MM.1S (cell line): ENCODE measurements around the gene BAZ1B.
"Not testable (repeated sequence)": the region's sequence is repeated elsewhere in the genome, so short reads cannot be mapped to it uniquely, and the experiment has no call there.

Experiments
- DNase-seq: peaks from one replicate; pipeline ENCODE4 v3.0.0-alpha.2; 2015
- H2AFZ ChIP-seq: fragments of 300-600 bp; sonication (generic); 2 replicates; pipeline ENCODE4 v1.6.0; 2016; ENCODE audit warnings: antibody characterized with exemption, low read length
- H3F3A ChIP-seq: fragments of 300-600 bp; sonication (generic); 2 replicates; pipeline ENCODE4 v1.6.1; 2016; ENCODE audit warnings: mild to moderate bottlenecking, antibody characterized with exemption, low read length, moderate library complexity, mixed read lengths; ENCODE audit not compliant: insufficient read depth
- H3K27ac ChIP-seq: fragments of 300-600 bp; sonication (generic); 2 replicates; pipeline ENCODE4 v1.5.1; 2016; ENCODE audit warnings: mild to moderate bottlenecking, low read length
- H3K27me3 ChIP-seq: fragments of 300-600 bp; sonication (generic); replicated peaks from 2 replicates; pipeline ENCODE4 v1.6.0; 2016; ENCODE audit warnings: low read length; ENCODE audit not compliant: insufficient read depth
- H3K36me3 ChIP-seq: fragments of 300-600 bp; sonication (generic); replicated peaks from 2 replicates; pipeline ENCODE4 v1.6.1; 2016; ENCODE audit warnings: mild to moderate bottlenecking, low read length, mixed read lengths; ENCODE audit not compliant: insufficient read depth
- H3K4me1 ChIP-seq: fragments of 300-600 bp; sonication (generic); 2 replicates; pipeline ENCODE4 v1.6.1; 2016; ENCODE audit warnings: low read length, mixed read lengths
- H3K4me2 ChIP-seq: fragments of 300-600 bp; sonication (generic); 2 replicates; pipeline ENCODE4 v1.6.0; 2016; ENCODE audit warnings: low read depth, low read length
- H3K4me3 ChIP-seq: fragments of 300-600 bp; sonication (generic); 2 replicates; pipeline ENCODE4 v1.5.1; 2016; ENCODE audit warnings: low read length, mixed read lengths
- H3K79me2 ChIP-seq: fragments of 300-600 bp; sonication (generic); 2 replicates; pipeline ENCODE4 v1.6.1; 2016; ENCODE audit warnings: mixed run types, low read length, mixed read lengths
- H3K9ac ChIP-seq: fragments of 300-600 bp; sonication (generic); 2 replicates; pipeline ENCODE4 v1.6.1; 2016; ENCODE audit warnings: low read length, mixed read lengths
- H3K9me2 ChIP-seq: fragments of 300-600 bp; sonication (generic); replicated peaks from 2 replicates; pipeline ENCODE4 v1.6.1; 2016; ENCODE audit warnings: mild to moderate bottlenecking, low read length, mixed read lengths; ENCODE audit not compliant: insufficient read depth
- H3K9me3 ChIP-seq: fragments of 300-600 bp; sonication (generic); replicated peaks from 2 replicates; pipeline ENCODE4 v1.6.1; 2016; ENCODE audit warnings: mild to moderate bottlenecking, low read length, mixed read lengths; ENCODE audit not compliant: insufficient read depth
- H4K20me1 ChIP-seq: fragments of 300-600 bp; sonication (generic); 2 replicates; pipeline ENCODE4 v1.6.1; 2016; ENCODE audit warnings: mild to moderate bottlenecking, low read length, moderate library complexity, mixed read lengths; ENCODE audit not compliant: insufficient read depth
- CTCF ChIP-seq: fragments of 300-600 bp; sonication (generic); IDR thresholded peaks from 2 replicates; pipeline ENCODE4 v1.5.1; 2016; ENCODE audit warnings: antibody characterized with exemption, low read length, mixed read lengths
- EZH2 ChIP-seq: fragments of 300-600 bp; sonication (generic); optimal IDR thresholded peaks from 2 replicates; pipeline ENCODE3; 2017; ENCODE audit warnings: low read depth, mild to moderate bottlenecking, antibody characterized with exemption, low read length, mixed read lengths
- EZH2phosphoT487 ChIP-seq: fragments of 300-600 bp; sonication (generic); IDR thresholded peaks from 2 replicates; pipeline ENCODE4 v1.6.1; 2018; ENCODE audit warnings: antibody characterized with exemption, low read length

The BAZ1B gene

GRCh38 chr7:73530800-73531199 lies 8.7 kb upstream of the BAZ1B start:
- no peak overlapping the region for H2AFZ ChIP-seq
- H3K79me2 ChIP-seq = no peaks in the 10 kb centered on the region

GRCh38 chr7:73526896-73527821 lies 5.1 kb upstream of the BAZ1B start:
- H3K9ac ChIP-seq = peak overlapping the region; percentile 22; the same call in 1 of the 2 replicates
- no peaks in the 10 kb centered on the region for H3K36me3 ChIP-seq
- no peaks in the 10 kb centered on the region for H3K9me2 ChIP-seq
- peak overlapping the region; percentile 44 for H3K4me2 ChIP-seq
- peaks cover 16% of the 10 kb centered on the region for H3K4me1 ChIP-seq
- no peaks in the 10 kb centered on the region for H3K27me3 ChIP-seq
- no peaks in the 10 kb centered on the region for H3K9me3 ChIP-seq
- peak overlapping the region; percentile 85 for H2AFZ ChIP-seq
- H4K20me1 ChIP-seq = no peaks in the 10 kb centered on the region
- DNase-seq = peak; percentile 77
- peaks cover 20% of the 10 kb centered on the region for H3F3A ChIP-seq
- H3K79me2 ChIP-seq = no peaks in the 10 kb centered on the region
- peak overlapping the region; percentile 75 for H3K27ac ChIP-seq
- no peak for TF ChIP-seq EZH2
- TF ChIP-seq CTCF = no peak
- no peak for TF ChIP-seq EZH2phosphoT487
- H3K4me3 ChIP-seq = no peak overlapping the region

More at GRCh38 chr7:73530800-73531199, 8.7 kb upstream of the BAZ1B start:
- Histone ChIP-seq H3K4me3 (no peak overlapping the region), H3K27ac (no peak overlapping the region), H4K20me1 (no peaks in the 10 kb centered on the region), H3K9me3 (no peaks in the 10 kb centered on the region), H3K9ac (no peak overlapping the region), H3K9me2 (no peaks in the 10 kb centered on the region), H3K27me3 (no peaks in the 10 kb centered on the region), H3K4me2 (no peak overlapping the region), H3K36me3 (no peaks in the 10 kb centered on the region), H3F3A (peaks cover 18% of the 10 kb centered on the region), H3K4me1 (peaks cover 10% of the 10 kb centered on the region)
- DNase-seq = no peak
- TF ChIP-seq EZH2 = no peak
- TF ChIP-seq EZH2phosphoT487 = no peak
- TF ChIP-seq CTCF = no peak

- H3K9me2 ChIP-seq, H4K20me1 ChIP-seq, H3K9ac ChIP-seq, H3K27me3 ChIP-seq, H3K4me3 ChIP-seq, H2AFZ ChIP-seq, H3K4me2 ChIP-seq, DNase-seq, H3K36me3 ChIP-seq, H3K79me2 ChIP-seq, H3K27ac ChIP-seq, H3K9me3 ChIP-seq: not testable (repeated sequence)
- H3K4me1 ChIP-seq = peaks cover 16% of the 10 kb centered on the region
- H3F3A ChIP-seq = peaks cover 22% of the 10 kb centered on the region
Measured at GRCh38 chr7:73526158-73526494, 4.0 kb upstream of the BAZ1B start.

GRCh38 chr7:73521636-73522104 lies 423 bp downstream of the BAZ1B start:
- peak overlapping the region; percentile 73; the same call in 1 of the 2 replicates for H2AFZ ChIP-seq
- DNase-seq = peak; percentile 67
- no peaks in the 10 kb centered on the region for H3K9me3 ChIP-seq
- peak overlapping the region; percentile 64 for H3K4me3 ChIP-seq
- peak overlapping the region; percentile 94 for H3K9ac ChIP-seq
- H3K27me3 ChIP-seq = no peaks in the 10 kb centered on the region
- peak overlapping the region; percentile 73; the same call in 1 of the 2 replicates for H3K4me2 ChIP-seq
- peaks cover 49% of the 10 kb centered on the region for H3K79me2 ChIP-seq
- peak overlapping the region; percentile 82 for H3K27ac ChIP-seq
- TF ChIP-seq EZH2 (no peak), CTCF (no peak), EZH2phosphoT487 (no peak)
- H4K20me1 ChIP-seq = peaks cover 32% of the 10 kb centered on the region
- peaks cover 20% of the 10 kb centered on the region for H3K4me1 ChIP-seq
- H3K36me3 ChIP-seq = no peaks in the 10 kb centered on the region; the same call in 1 of the 2 replicates
- H3K9me2 ChIP-seq = no peaks in the 10 kb centered on the region
- peaks cover 22% of the 10 kb centered on the region for H3F3A ChIP-seq
